GM23248 (cell line): ENCODE measurements around the gene IGF1R.

Experiments
- EZH2 ChIP-seq: fragments of 200-600 bp; sonication (generic); IDR thresholded peaks from 2 replicates; pipeline ENCODE4 v1.6.1; 2018; ENCODE audit warnings: antibody characterized with exemption, mild to moderate bottlenecking; ENCODE audit not compliant: insufficient read depth, poor library complexity, severe bottlenecking
- EZH2phosphoT487 ChIP-seq: fragments of 200-600 bp; sonication (generic); IDR thresholded peaks from 2 replicates; pipeline ENCODE4 v1.6.1; 2018; ENCODE audit warnings: antibody characterized with exemption, moderate library complexity, mild to moderate bottlenecking, low read depth; ENCODE audit not compliant: insufficient read depth

DNA sequence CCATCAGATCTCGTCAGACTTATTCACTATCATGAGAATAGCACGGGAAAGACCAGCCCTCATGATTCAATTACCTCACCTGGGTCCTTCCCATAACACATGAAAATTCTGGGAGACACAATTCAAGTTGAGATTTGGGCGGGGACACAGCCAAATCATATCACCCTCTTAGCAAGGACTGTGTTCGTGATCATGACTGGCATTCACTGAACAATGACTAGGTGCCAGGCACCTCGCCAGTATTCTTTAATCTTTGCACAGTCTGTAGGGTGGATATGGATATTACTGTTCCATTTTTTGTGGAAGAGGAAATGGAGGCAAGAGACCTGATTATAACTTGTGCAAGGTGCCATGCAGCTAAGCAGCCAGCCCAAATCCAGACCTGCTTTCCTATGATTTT lies 77.5 kb downstream of the IGF1R start:
- TF ChIP-seq EZH2 (no peak), EZH2phosphoT487 (no peak)
